K562 treated with DMSO at 1 percent for 48 hours (cell line): Measurements from ENCODE around the gene EXOC3L4. TPM values are rescaled to one million over a fixed set of nuclear protein-coding genes. Genes with fewer than 3 reads are reported as not detected.

ENCODE experiments used
- total RNA-seq: library from RNA; unstranded; fragments of 300-600 nt; gene quantifications from 2 replicates; pipeline ENCODE4 v1.2.3, GENCODE V29; 2022; ENCODE audit warnings: low replicate concordance; ENCODE audit errors: extremely low read depth

Gene EXOC3L4
- total RNA-seq: not detected in 2 replicates

DNA sequence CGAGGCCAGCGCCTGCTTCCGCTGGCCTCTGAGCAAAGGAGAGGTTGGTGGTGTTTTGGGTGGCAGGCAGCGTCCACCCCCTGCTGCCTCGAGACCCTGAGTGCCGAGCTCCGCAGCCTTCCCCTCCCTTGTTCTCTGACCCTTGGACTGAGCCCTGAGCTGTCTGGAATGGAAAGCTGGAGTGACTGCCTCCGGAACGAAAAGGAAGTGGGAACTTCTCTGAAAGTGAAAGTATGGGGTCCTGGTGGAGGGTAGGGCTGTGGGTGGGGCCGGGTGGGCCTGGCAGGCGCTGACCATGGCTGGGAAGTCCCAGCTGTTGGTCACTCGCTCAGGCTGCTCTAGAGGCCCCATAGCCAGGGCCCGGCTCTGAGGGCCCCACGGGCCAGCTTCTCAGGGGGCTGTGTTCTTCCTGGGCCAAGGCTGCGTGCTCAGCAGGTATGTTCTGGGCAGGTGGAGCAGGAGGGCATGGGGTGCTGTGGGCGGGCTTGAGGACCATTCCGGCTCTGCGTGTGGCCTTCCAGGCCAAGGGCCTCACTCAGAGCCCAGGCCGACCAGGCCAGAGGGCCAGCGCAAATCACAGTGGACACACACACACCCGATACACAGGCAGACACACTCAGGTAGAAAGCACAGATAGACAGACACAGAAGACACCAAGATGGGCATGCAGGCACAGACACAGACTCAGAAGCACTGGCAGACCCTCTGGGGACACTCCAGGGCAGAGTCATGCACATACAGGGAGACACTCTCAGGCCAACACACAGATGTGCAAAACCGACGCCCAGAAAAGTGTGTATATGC is at the start of gene EXOC3L4:
Gene EXOC3L4 (plus strand): TSS at position 320 of the 804 bp plus-strand sequence. CDS start 5,495 bp downstream, outside the sequence.

DNA sequence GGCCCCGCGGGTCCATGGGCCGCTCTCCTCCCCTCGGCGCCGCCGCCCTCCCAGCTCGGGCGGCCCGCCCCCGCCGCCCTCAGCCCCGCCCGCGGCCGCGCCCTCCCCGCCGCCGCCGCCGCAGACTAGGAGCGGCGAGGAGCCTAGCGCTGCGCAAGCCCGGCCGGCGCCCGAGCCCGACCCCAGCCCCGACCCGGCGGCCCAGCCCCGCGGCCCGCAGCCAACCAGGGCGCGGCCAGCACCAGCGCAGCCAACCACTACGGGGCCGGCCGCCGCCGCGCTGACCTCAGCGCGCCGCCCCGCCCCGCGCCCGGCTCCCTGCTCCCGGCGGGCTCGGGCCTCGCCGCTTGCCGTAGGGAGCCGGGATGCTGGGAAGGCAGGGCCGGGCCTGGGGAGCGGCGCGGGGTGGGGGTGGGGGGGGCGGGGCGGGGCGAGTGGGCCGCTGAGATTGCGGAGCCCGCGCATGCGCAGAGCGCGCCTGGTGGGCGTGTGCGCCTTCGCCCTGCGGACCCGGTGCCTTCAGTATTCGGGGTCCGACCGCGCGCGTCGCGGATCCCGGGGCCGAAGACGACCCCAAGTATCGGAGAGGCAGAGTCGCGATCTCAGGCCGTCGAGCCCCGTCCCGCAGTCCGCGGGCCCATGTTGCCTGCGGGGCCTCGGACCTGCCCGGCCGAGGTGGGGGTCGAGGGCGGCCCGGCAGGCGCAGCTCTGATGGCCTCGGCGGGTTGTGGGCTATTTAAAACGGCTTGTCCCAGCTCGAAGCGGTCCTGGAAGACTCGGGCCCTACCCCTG is 37.0 kb upstream of the EXOC3L4 start, which contains the start of gene CDC42BPB:
Gene CDC42BPB (minus strand): TSS at position 178 of the 792 bp plus-strand sequence. CDS start 376 bp downstream, outside the sequence.

DNA sequence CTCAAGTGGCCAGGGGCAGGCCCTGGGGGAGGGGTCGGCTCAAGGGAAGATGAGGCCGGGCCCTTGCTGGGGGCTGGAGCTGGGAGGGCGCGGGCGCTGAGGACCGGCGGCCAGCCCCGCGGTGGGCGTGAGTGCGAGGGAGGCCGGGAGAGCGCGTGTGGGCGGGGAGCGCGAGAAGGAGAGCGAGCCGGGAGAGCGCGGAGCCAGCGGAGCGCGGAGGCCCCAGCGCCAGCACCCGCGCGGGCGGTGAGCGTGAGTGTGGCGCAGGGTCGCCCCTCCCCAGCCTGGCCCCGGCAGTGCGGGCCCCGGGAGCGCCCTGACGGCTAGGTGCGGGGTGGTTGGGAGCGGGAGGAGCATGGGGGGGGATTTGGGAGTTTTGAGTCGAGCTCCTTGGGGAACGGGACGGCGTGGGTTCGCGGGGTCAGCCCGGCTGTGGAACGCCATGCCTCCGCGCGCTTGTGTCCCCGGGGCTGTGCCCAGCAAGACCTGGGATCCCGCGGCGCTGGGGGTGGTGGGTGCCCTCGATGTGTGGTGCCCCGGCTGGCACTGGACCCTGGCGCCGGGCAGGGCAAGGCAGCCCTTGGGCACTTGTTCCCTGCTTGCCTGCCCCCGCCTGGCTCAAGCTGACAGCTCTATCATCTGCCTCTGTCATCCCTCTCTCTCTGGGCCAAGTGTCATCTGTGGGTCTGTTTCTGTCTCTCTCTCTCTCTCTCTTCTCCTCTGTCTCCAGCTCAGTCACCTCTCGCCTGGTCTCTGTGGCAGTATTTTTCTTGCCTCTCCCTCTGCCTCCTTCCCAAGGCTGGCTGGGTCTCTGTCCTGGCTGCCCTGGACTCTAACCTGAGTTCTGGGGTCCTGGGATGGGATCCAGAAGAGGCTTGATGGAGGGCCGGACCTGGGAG is 10.3 kb upstream of the EXOC3L4 start, which contains the start of gene LBHD2:
Gene LBHD2 (plus strand): TSS at position 190 of the 899 bp plus-strand sequence. CDS start 1,803 bp downstream, outside the sequence.

DNA sequence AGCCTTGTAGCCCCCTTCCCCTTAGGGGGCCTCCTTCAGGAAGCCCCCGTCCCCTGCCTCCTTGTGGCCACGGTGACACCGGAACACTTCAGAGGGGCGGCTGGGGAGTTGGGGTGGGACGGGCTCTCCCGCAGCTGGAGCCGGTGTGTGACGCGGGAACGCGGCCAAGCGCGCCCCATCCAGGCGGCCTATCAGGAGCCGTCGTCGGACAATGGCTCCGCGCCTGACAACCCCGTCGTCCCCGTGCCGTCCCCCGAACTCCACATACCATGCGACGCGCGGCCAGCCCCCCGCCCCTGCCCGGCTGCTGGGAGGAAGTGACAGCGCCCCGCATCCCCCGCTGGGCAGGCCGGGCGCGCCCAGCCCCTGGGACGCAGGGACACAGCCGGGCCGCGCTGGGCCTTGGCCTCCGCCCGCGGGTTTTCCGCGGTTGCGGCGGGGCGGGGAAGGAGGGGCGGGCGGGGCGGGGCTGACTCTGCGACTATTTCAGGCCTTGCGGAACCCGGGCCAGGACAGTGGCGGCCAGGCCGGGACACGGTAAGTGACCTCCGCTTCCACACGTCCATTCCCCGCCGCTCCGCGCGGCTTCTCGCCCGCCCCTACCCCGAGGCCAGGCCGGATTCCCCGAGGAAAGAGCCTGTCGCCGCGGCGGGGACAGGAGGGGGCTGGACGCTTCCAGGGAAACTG is 28.6 kb downstream of the EXOC3L4 start, which contains the start of gene TNFAIP2:
Gene TNFAIP2 (plus strand): TSS at position 515 of the 687 bp plus-strand sequence. CDS start 2,997 bp downstream, outside the sequence.

Other genes starting within 250 kb of the EXOC3L4 start
- gene AMN, start 172.1 kb upstream of the EXOC3L4 start, total RNA-seq: not detected in 2 replicates
- gene CDC42BPB, start 37.2 kb upstream of the EXOC3L4 start, total RNA-seq: not detected in 2 replicates
- gene LBHD2, start 10.5 kb upstream of the EXOC3L4 start, total RNA-seq: not detected in 2 replicates
- gene TNFAIP2, start 28.7 kb downstream of the EXOC3L4 start, total RNA-seq: not detected in 2 replicates
- gene EIF5, start 239.5 kb downstream of the EXOC3L4 start, total RNA-seq: 386 TPM in 1 of 2 replicates, not detected in the other